Kidney epithelial cell (primary cell): Measurements from ENCODE around the gene RPL28. TPM values are rescaled to one million over a fixed set of nuclear protein-coding genes. Genes with fewer than 3 reads are reported as not detected.

ENCODE experiments used
- DNase-seq: peaks from one replicate; pipeline ENCODE4 v3.0.0-alpha.2; 2010; ENCODE audit warnings: low read depth
- H3K27me3 ChIP-seq: 2 replicates; pipeline ENCODE4 v1.6.0; 2011; ENCODE audit warnings: low read length; ENCODE audit not compliant: control insufficient read depth, insufficient read depth
- H3K36me3 ChIP-seq: 2 replicates; pipeline ENCODE4 v1.5.1; 2011; ENCODE audit warnings: low read length; ENCODE audit not compliant: control insufficient read depth, insufficient read depth
- H3K4me3 ChIP-seq: 2 replicates; pipeline ENCODE4 v1.5.1; 2011; ENCODE audit warnings: low read depth, mild to moderate bottlenecking, control low read depth, low read length
- CTCF ChIP-seq: IDR thresholded peaks from 2 replicates; pipeline ENCODE4 v1.5.1; 2011; ENCODE audit warnings: mild to moderate bottlenecking, moderate library complexity, low read length, control low read depth, inconsistent platforms; ENCODE audit not compliant: insufficient read depth, poor library complexity, severe bottlenecking
- total RNA-seq: library from RNA; depleted of rRNA; stranded (reverse); fragments of >200 nt; gene quantifications from 2 replicates; pipeline ENCODE4 v1.2.3, GENCODE V29; 2015

Gene RPL28
- total RNA-seq = 630 and 742 TPM in 2 replicates

GRCh38 chr19:55385724-55386492 lies at the start of gene RPL28:
Gene RPL28 (plus strand): TSS chr19:55385932. CDS start chr19:55386358, 426 bp downstream.
- H3K4me3 ChIP-seq = peak within 1 kb of the TSS; percentile 82
- DNase-seq = peak; percentile 78
- no peak for TF ChIP-seq CTCF
- H3K27me3 ChIP-seq = no peaks in the 10 kb centered on the region
- peaks cover 4% of the 10 kb centered on the region for H3K36me3 ChIP-seq

GRCh38 chr19:55336101-55336500 lies 49.6 kb upstream of the RPL28 start:
- DNase-seq = no peak
- Histone ChIP-seq H3K27me3 (no peaks in the 10 kb centered on the region), H3K4me3 (no peak overlapping the region), H3K36me3 (no peaks in the 10 kb centered on the region)
- no peak for TF ChIP-seq CTCF

GRCh38 chr19:55339105-55339888 lies 46.4 kb upstream of the RPL28 start, which contains the start of gene KMT5C:
Gene KMT5C (plus strand): TSS chr19:55339876. CDS start chr19:55341937, 2,061 bp downstream.
- peak; percentile 42 for TF ChIP-seq CTCF
- Histone ChIP-seq H3K36me3 (peaks cover 1% of the 10 kb centered on the region), H3K4me3 (peak within 1 kb of the TSS; percentile 86), H3K27me3 (no peaks in the 10 kb centered on the region)
- DNase-seq = peak; percentile 100

GRCh38 chr19:55339889-55340783 lies 45.6 kb upstream of the RPL28 start:
- no peak for TF ChIP-seq CTCF
- no peak for DNase-seq
- H3K4me3 ChIP-seq = peak overlapping the region; percentile 86
- H3K36me3 ChIP-seq = peaks cover 1% of the 10 kb centered on the region
- H3K27me3 ChIP-seq = no peaks in the 10 kb centered on the region

GRCh38 chr19:55340784-55341147 lies 45.0 kb upstream of the RPL28 start:
- Histone ChIP-seq H3K4me3 (peak overlapping the region; percentile 86), H3K36me3 (peaks cover 1% of the 10 kb centered on the region), H3K27me3 (no peaks in the 10 kb centered on the region)
- TF ChIP-seq CTCF = peak; percentile 50
- DNase-seq = no peak
